Upper lobe of right lung (tissue), 1 donor: ENCODE measurements around the gene IGF2R. TPM values are rescaled to one million over a fixed set of nuclear protein-coding genes. Genes with fewer than 3 reads are reported as not detected.
"Not testable (repeated sequence)": the region's sequence is repeated elsewhere in the genome, so short reads cannot be mapped to it uniquely, and the experiment has no call there.

Source experiments
- ATAC-seq: fragments of 200-7000 bp; cut with Tn5 transposase; one replicate; pipeline ENCODE4 v1.9.1; 2020; ENCODE audit warnings: mild to moderate bottlenecking, moderate library complexity
- DNase-seq: peaks from one replicate; pipeline ENCODE4 v3.0.0-alpha.2; 2020
- H3K27ac ChIP-seq: fragments of 200-600 bp; one replicate; pipeline ENCODE4 v1.8.0; 2022
- H3K27me3 ChIP-seq: fragments of 200-600 bp; one replicate; pipeline ENCODE4 v1.8.0; 2022; ENCODE audit warnings: mild to moderate bottlenecking
- H3K36me3 ChIP-seq: fragments of 200-600 bp; one replicate; pipeline ENCODE4 v1.8.0; 2022
- H3K4me1 ChIP-seq: fragments of 200-600 bp; one replicate; pipeline ENCODE4 v1.8.0; 2022
- H3K4me3 ChIP-seq: fragments of 200-600 bp; one replicate; pipeline ENCODE4 v1.8.0; 2022; ENCODE audit warnings: mild to moderate bottlenecking
- H3K9me3 ChIP-seq: fragments of 200-600 bp; one replicate; pipeline ENCODE4 v1.8.0; 2022
- CTCF ChIP-seq: fragments of 200-600 bp; IDR thresholded peaks from one replicate; pipeline ENCODE4 v1.8.0; 2022; ENCODE audit warnings: antibody characterized with exemption
- intact Hi-C: fragments of 100-400 bp; cut with DNase I; formaldehyde crosslinking; loops from one replicate; pipeline ENCODE4 v1.11.0; 2022
- total RNA-seq: library from RNA; stranded (reverse); fragmentation: NEBNext Ultra II Directional; extraction: Animal tissue kit (Norgen Biotek cat#: 25700); gene quantifications from one replicate; pipeline ENCODE4 v1.2.1, GENCODE V29; 2021
- donor health status: DM: no; HTN: yes; CAD: no; lungs with severe emphysema.

The IGF2R gene
- total RNA-seq, 1 donor from 2014 or later: 144 TPM

- Histone ChIP-seq H3K4me3 (no peak overlapping the region), H3K9me3 (no peaks in the 10 kb centered on the region), H3K36me3 (peaks cover 53% of the 10 kb centered on the region), H3K27me3 (no peaks in the 10 kb centered on the region), H3K4me1 (no peaks in the 10 kb centered on the region), H3K27ac (no peak overlapping the region)
- no peak for ATAC-seq
- DNase-seq: no peak
- intact Hi-C loops: no loop called here
- TF ChIP-seq CTCF: no peak
Observed at GRCh38 chr6:160106701-160107100, 137.8 kb downstream of the IGF2R start.

GRCh38 chr6:160108077-160108476 lies 139.2 kb downstream of the IGF2R start:
- DNase-seq (no peak), ATAC-seq (no peak)
- Histone ChIP-seq H3K27ac (no peak overlapping the region), H3K36me3 (peaks cover 40% of the 10 kb centered on the region), H3K4me1 (no peaks in the 10 kb centered on the region), H3K9me3 (no peaks in the 10 kb centered on the region), H3K4me3 (no peak overlapping the region), H3K27me3 (no peaks in the 10 kb centered on the region)
- intact Hi-C loops: no loop called here
- no peak for TF ChIP-seq CTCF

GRCh38 chr6:160110586-160111123 lies 141.8 kb downstream of the IGF2R start:
- no peak for TF ChIP-seq CTCF
- Histone ChIP-seq H3K9me3 (no peaks in the 10 kb centered on the region), H3K4me3 (no peak overlapping the region), H3K27ac (no peak overlapping the region), H3K4me1 (no peaks in the 10 kb centered on the region), H3K27me3 (no peaks in the 10 kb centered on the region), H3K36me3 (peaks cover 15% of the 10 kb centered on the region)
- DNase-seq (no peak), ATAC-seq (no peak)
- intact Hi-C loops: no loop called here

- Histone ChIP-seq H3K27ac (no peak overlapping the region), H3K27me3 (no peaks in the 10 kb centered on the region), H3K4me1 (no peaks in the 10 kb centered on the region), H3K36me3 (peaks cover 12% of the 10 kb centered on the region), H3K4me3 (no peak overlapping the region), H3K9me3 (no peaks in the 10 kb centered on the region)
- ATAC-seq (no peak), DNase-seq (no peak)
- TF ChIP-seq CTCF: no peak
- intact Hi-C loops: no loop called here
Observed at GRCh38 chr6:160111806-160112205, 142.9 kb downstream of the IGF2R start.

GRCh38 chr6:160112628-160113299 lies 143.9 kb downstream of the IGF2R start:
- TF ChIP-seq CTCF: no peak
- Histone ChIP-seq H3K9me3 (no peaks in the 10 kb centered on the region), H3K4me1 (no peaks in the 10 kb centered on the region), H3K27ac (no peak overlapping the region), H3K36me3 (peaks cover 7% of the 10 kb centered on the region), H3K27me3 (no peaks in the 10 kb centered on the region), H3K4me3 (no peak overlapping the region)
- intact Hi-C loops: no loop called here
- peak; percentile 43 for DNase-seq
- ATAC-seq: no peak

- H3K4me3 ChIP-seq, H3K4me1 ChIP-seq, intact Hi-C loops, H3K27ac ChIP-seq, H3K9me3 ChIP-seq, ATAC-seq, H3K27me3 ChIP-seq, H3K36me3 ChIP-seq: not testable (repeated sequence)
- DNase-seq: peak; percentile 33
Observed at GRCh38 chr6:160114536-160114935, 145.7 kb downstream of the IGF2R start.
